NCI-H2029 treated with DMSO at 0.1 percent for 48 hours (cell line): ENCODE measurements around the gene NPDC1.
"Not testable (repeated sequence)": the region's sequence is repeated elsewhere in the genome, so short reads cannot be mapped to it uniquely, and the experiment has no call there.

Experiments
- DNase-seq: peaks from one replicate; lab custom pipeline; 2025; lab: John Stamatoyannopoulos, UW

NPDC1 gene

DNA sequence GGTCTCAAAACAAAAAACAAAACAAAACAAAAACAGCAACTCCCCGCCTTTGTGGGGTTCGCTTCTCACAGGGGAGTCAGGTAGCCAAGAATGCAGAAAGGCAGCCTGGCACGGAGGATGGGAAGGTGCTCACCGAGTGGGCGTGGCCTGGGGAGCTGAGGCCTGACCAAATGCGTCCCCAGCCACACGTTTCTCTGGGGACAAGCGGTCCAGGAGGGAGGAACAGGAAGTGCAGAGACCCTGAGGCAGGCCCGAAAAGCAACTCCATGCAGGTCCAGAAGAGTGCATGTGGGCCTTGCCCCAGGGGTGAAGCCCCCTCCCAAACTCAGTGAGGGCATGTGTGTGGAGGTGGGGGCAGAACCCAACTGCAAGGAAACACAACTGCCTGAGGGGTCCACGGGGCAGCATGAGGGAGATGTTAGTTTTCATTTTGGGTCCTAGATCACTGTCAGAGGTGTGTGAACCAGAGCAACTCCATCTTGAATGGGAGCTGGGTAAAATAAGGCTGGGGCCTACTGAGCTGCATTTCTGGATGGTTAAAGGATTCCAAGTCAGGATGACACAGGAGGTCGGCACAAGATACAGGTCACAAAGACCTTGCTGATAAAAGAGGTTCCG lies 28.8 kb upstream of the NPDC1 start:
- no peak for DNase-seq

DNA sequence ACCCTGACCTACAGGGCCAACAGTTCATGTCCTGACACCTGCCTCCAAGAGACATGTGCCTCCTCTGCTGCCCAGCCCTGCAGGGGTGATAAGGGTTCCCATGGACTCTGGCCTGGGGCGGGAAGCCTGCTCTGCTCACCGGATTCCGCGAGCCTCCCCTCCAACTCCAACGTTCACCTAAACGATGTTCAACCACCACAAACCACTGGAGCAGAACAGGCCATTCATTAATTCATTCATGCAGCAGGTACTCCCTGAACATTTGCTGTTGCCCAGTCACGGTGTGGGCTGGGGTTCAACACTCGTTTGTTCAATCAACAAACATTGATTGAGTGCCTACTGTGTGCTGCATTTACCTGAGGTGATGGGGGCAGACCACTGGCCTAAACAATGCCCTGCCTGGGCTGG lies 28.0 kb upstream of the NPDC1 start:
- no peak for DNase-seq

DNA sequence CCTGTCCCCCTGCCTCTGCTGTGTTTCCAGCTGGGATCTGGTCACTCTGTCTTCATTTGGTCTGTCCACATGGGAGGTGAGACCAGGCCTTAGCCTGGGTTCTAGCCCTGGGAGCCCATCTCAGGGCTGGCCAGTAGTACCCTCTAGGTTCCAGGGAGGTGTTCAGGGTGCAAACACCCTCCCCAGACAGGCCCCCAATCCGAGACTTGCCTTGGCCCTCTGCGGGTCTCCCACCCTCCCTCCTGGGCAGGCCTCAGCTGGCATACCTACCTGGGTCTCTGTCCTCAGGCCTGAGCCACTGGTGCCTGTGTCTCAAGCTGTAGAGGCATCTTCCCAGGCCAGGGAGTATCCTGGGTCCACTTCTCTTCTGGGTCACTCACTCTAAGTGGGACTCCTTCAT lies 25.3 kb upstream of the NPDC1 start:
- DNase-seq = no peak

DNA sequence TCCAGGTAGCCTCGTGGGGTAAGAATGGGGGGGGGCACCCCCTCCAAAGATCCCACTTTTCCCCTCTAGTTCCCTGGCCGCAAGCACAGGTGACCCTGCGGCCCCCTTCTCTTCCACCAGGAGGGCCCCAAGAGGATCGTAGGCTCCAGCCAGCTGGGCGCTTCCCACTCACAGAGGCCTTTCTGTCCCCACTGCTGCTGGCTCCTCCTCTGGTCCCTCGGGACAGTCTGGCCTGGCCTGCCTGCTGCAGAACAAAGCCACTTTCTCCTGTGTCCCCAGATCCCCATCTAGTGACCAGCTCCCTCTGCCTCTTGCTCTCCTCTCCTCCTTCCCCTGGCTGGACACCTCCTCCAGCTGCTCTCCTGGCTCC lies 24.9 kb upstream of the NPDC1 start:
- DNase-seq = no peak

DNA sequence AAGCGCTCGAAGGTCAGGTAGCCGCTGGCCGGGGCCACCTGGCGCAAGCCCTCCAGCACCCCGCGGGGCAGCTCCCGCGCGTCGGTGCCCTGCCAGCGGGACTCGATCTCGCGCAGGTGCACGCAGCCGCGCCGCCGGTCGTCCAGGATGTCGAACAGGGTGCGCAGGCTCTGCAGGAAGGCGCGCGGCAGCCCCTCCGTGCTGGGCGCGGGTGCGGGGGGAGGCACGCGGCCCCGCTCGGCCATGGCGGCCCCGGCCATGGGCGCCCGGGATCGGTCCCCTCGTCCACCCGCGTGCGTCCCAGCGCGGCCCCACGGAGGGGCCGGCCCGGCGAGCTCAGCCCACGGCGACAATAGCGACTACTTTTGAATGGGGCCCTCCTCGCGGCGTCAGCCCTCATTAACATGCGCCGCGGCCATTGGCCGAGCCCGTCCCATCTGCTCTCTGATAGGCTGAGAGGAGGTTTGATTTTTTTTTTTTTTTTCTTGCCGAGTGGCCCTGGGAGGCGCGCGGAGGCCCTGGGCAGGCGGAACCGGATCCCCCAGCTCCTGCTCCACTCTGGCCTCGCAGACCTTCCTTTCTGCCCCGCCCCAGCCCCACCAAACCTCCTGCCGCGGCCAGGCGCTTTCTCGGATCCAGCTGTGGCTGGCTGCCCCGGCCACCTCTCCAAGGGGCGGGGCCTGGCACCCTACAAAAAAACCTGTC lies 24.4 kb upstream of the NPDC1 start, which contains the start of gene SAPCD2:
Gene SAPCD2, minus strand, starts transcription at position 357 of the 705 bp plus-strand sequence. Its CDS starts 97 bp downstream, at position 260.
- DNase-seq = peak; percentile 72

DNA sequence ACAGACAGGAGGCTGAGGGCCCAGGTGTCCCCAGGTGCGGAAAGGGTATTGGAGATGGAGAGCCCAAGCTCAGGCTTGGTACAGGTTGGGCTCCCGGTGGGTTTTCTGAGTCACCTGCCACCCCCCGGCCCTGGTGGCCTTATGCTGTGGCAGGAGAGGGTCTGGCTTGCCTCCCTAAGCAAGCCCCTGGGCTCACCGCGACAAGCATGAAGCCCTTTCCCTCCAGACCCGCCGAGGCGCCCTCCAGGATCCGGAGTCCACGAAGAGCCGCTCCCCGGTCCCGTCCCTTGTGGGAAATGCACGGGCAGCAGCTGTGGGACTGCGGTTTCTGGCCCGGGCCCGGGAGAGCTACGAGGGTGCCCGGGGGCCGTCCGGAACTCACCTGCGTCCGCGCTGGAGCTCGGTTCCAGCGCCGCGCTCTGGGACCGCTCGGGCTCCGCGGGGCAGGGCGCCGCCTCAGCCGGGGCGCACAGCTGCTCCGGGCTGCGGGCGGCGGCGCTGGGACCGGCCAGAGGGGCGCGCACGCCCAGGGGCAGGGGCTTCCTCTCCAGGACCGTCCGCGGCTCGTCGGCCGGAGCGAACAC lies 23.6 kb upstream of the NPDC1 start:
- DNase-seq = no peak

DNA sequence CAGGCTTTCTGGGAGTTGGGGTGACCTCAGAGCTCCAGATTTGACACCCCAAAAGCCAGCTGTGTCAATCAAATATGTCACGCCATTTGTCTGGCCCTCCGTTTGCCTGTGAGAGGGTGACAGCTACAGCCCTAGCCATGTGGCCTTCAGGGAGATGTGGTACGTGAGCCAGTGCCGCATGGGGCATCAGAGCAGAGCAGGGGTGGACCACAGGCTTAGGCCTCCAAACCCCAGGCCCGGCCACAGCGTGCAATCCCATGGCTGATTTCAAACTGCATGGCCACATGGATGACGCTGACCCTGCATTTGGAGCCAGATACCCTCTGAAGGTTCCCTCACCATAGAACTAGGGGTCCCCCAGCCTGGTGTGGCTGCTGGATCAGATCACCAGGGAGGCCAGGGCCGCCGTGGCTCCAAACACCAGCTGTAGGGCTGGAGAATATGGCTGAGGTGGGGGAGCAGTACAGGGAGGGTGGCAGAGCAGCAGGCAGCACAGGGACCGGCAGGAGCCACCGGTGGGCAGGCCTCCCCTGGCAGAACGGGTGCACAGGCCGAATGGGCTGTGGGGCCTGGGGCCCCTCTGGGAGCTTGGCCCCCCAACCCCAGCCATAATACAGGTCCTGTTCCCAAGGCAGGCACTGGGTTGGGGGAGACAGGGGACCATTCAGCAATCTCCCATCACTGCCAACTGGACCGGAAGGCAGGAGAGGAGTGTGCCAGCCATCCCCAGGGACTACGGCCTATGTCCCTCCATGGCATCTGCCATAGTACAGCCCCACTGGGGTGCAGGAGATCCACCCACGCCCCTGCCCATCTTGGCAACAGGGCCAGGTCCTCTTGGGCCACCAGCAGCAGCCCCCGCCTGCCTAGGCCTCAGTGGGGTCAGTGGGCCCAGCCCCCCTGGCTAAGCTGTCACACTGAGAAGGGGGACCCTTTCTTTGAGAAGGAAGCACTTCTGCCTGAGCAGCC lies 22.8 kb upstream of the NPDC1 start:
- DNase-seq = no peak

DNA sequence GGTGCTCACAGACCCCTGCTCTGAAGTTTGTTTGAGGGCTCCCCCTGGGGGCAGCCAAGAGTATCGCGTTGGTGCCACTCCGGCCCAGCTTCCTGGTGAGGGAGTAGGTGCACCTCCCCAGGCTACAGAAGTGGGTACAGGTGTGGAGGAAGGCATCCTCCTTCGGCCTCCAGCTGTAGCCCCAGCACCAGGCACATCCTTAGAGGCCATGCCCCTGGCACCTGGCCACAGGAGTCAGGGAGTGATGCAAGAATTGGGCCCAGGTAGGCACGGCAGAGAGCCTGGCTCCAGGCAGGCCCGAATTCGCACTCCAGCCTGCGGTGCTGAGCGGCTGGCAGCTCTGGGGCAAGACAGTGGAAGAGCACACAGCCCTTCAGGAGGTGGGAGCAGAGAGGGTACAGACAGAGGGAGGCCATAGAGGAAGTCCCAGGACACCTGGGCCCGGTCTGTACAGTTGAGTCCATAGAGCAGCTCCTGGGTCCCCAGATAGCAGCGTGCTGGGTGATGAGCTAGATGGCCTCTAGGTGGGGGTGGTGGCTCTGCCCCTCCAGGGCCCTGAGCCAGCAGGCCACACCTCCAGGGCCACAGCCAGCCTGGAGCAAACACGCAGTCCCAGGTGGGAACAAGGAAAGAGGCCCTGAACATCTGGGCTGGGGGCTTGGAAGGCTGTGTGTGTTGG lies 22.0 kb upstream of the NPDC1 start:
- DNase-seq = peak; percentile 56

DNA sequence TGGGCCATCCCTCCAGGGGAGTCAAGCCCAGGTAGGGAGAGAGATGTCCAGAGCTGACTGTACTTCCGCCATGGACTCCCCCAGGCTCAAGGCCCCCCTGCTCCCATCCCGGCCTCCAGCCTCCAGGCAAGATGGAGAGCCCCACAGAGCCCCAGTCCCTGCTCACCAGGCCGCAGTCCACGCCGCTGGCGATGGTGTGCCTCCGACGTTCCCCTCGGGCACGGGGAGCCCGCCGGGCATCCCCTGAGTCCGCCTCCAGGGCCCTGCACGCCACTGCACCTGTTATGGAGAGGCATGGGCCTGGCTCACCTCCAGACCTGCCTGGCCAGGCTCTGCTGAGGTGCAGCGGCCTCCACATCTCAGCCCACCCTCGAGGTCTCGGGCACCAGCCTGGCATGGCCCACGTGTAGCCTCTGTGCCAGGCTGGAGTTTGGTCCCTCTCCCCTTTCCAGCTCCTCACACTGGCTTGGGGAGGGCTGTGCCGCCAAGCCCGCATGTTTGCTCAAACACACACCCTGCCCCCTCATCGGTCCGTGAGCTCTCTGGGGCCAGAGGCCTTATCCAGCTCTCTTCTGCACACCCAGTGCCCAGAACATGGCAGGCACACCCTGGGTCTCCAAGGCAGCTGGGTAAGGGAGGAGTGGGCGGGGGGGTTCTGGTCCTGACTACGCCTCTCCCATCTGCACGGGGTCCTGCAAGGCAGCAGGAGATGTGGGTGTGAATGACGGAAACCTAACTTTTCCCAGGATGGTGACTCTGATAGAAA lies 20.3 kb upstream of the NPDC1 start:
- no peak for DNase-seq

DNA sequence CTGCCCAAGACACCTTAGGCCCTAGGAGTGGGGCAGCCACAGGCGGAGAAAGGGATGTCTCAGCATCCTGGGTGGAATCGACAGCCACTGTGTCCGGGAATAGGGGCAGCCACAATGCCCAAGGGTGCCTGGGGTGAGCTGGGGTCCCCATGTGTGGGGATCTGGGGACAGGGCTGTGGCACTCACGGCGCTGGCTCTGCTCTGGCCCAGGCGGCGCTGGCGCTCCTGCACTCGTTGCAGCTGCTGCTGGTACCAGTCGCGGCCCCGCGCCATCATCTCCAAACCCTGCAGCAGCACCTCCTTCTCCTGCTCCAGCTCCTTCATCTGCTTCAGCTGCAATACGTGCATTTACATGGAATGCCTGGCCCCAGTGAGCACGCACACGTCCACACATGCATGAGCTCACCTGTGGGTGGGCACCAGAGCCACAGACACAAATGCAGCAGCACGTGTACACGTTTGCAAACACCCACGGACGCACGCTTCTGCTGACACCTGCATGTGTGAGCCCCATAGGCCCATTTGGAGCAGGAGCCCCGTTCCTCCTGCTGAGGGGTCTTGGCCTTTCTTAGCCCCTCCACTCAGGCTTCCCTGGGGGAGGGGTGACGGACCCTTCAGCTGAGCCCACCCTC lies 19.5 kb upstream of the NPDC1 start:
- no peak for DNase-seq

DNA sequence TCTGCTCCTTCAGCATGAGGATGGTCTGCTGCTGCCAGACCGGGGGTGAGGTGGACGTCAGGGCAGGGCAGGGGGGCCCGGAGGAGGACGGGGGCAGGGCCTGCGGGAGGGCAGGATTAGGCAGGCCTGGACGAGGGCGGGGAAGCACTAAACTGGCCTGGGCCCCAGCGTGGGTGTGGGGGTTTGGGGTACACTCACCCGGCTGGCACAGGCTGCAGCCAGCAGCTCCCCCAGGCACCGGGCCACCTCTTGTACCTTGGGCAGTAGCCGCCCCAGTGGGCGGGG lies 18.8 kb upstream of the NPDC1 start:
- no peak for DNase-seq

DNA sequence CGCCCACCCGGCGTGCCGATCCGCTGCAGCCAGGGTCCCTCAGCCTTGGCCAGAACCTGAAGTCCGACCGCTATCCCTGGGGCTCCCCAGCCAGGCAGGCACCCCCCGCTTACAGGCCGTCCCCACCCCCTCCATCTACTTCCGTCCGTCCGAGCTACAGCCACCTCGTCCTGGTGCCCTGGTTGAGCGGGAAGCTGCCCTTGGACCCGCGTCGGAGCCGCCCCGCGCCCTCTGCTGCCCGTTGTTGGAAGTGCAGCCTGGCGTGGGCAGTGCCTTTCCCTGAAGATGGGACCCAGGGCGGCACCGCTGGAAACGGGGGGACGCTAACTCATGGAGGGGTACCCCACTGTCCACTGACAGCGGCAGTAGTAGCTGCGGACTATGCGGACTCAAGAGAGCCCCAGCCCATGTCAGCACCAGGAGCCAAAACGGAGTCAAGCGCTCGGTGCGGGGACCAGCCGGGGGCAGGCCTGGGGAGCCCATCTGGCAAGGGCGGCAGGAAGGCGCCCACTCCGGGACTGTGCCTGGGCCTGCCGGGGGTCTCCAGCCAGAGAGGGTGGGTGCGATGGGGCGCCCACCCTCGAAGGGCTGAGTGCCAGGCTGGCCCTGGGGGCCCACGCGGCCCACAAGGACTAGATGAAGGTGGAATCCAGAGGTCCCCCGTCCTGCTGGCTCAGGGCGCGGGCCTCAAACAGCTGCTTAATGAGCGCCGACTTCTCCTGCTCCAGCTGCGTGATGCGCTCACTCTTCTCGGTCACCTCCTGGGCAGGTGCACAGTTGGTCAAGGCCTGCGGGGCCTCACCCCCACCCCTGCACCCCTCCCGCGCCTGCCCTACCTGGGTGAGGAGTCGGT lies 18.3 kb upstream of the NPDC1 start:
- no peak for DNase-seq

DNA sequence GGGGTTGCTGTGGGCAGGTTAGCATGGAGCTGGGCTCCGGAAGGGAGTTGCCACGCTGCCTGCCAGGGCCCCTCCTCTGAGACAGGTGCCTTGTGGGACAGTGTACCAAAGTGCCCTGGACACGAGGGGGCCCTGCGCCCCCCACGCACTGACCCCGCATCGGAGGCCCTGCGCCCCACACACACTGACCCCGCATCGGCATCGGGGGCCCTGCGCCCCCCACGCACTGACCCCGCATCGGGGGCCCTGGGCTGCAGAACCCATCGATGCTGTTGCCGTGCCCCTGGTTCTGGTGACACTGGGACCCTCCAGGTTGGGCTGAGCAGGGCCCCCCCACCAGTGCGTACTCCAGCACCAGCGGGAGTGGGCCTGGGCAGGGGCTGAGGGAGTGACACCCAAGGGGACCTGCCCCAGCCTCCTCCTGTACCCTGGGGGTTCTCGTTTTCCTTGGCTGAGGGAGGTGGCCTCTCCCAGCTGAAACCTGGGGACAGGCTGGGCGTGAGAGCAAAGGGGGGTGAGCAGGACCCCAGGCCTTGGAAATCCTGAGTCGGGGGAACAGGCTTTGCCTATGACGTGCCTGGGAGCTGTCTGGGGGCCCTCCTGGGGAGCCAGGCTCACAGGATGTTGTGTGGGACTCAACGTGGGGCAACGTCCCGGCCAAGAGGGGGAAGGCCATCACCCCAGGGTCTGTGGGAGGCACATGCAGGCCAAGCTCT lies 17.5 kb upstream of the NPDC1 start:
- DNase-seq = no peak

DNA sequence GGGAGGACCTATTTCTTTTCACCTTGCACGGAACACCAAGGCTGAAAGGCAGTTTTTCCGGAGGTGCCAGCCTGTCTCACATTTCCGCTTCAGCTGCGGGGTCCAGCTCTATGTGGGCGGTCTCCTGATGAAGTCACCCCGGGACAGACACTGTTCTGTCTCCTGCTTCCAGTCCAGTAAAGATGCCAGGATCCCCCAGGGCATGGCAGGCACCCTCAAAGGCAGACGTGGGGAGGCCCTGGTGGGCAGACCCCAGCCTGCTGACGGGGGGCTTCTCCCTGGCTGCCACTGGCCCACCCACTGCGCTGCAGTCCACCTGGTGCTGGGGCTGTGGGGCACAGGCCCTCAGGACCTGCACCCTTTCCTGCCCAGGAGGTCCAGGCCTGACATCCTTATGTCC lies 16.8 kb upstream of the NPDC1 start:
- DNase-seq = not testable (repeated sequence)

DNA sequence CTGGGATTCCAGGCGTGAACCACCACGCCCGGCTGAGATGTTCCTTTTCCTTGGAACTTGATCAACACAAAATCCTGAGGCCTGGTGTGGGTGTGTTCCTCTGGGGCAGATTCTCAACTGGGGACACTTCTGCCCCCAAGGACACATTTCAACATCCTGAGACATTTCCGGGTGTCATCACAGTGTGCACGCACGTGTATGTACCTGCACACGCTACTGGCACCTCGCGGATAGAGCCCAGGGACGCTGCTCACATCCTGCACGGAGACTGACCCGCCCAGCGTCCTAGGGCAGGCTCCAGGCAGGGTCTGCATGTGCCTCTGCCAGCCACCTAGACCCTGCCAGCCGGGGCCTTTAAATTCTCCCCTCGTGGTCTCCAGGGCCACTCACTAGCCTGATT lies 16.4 kb upstream of the NPDC1 start:
- DNase-seq = no peak

DNA sequence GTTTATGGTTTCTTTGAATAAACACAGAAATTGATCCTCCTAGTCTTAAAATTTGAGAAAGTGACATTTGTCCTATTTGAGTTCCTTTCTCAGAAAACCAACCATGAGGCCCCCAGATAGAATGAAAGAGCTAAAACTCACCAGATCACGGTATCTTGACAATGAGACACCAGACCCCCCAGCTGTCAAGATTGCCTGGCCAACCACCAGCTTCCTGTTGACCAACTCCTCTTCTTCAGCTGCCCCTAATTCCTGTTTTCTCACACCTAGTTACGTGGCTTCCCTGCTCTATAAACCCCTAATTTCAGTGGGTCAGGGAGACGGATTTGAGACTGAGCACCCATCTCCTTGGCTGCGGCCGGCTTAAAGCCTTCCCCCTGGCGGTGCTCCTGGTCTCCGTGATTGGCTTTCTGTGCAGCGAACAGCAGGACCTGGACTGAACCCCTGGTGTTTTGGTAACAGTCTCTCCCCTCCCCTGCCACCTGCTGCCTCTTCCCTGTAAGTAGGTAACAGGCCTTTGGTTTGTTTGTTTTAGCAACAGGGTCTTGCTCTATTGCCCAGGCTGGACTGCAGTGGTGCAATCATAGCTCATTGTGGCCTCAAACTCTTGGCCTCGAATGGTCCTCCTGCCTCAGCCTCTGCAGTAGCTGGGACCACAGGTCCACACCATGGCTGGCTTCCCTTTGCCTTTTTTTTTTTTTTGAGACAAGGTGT lies 12.7 kb upstream of the NPDC1 start:
- DNase-seq = no peak

DNA sequence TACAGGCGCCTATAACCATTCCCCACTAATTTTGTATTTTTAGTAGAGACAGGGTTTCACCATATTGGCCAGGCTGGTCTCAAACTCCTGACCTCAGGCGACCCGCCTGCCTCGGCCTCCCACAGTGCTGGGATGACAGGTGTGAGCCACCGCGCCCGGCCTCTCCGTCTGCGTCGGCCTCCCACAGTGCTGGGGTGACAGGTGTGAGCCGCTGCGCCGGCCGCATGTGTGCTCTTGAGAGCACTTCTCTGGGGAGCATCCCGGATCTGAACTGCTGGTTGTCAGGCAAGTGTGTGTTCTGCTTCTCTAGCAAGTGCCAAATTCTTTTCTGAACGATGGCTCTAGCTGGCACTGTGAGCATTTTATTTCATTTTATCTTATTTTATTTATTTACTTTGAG lies 11.6 kb upstream of the NPDC1 start:
- DNase-seq = peak; percentile 37

DNA sequence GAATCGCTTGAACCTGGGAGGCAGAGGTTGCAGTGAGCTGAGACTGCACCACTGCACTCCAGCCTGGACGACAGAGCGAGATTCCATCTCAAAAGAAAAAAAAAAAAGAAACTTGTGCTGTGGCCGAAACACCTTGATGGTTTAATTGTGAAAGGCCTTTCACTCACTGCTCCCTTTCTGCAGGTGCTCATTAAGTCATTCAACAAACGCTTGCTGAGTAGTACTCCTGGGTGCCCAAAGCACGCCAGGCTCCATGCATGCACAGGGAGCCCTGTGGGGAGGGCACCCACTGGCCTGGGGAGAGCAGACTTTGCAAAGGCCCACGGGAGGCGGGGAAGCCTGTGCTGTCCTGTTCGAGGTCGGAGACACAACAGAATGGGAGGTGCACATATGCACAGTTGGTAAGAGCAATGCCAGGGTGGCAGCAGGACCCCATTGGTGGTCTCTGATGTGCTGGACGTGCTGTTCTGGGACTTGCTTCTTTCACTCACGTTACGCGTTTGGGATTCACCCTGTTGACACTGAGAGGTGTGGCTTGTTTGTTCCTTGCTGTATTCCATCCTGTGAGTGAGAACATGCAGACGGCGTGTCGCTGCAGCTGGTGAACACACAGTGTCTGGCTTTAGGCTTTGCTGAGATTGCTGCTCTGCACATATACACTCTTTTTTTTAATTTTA lies 10.9 kb upstream of the NPDC1 start:
- no peak for DNase-seq
